Mucosa of rectum (tissue), 2 donors: ENCODE results near the gene MUC4.
A peak's percentile ranks its signal among the peaks of the same experiment; 100 is the strongest.

Source experiments
- H3K27ac ChIP-seq, 2 donors: one replicate each; pipeline ENCODE4 v1.7.0; 2013; ENCODE audit warnings: inconsistent platforms in 2 of 2, low read depth in 2 of 2, low read length in 2 of 2
- H3K27me3 ChIP-seq, 2 donors: one replicate each; pipeline ENCODE4 v1.7.0; 2013; ENCODE audit warnings: low read length in 2 of 2; ENCODE audit not compliant: control insufficient read depth in 2 of 2, insufficient read depth in 2 of 2
- H3K36me3 ChIP-seq, 2 donors: one replicate each; pipeline ENCODE4 v1.7.0; 2013; ENCODE audit warnings: low read length in 2 of 2; ENCODE audit not compliant: control insufficient read depth in 2 of 2, insufficient read depth in 2 of 2
- H3K4me1 ChIP-seq, 2 donors: one replicate each; pipeline ENCODE4 v1.7.0; 2013; ENCODE audit warnings: low read length in 2 of 2, mild to moderate bottlenecking in 1 of 2; ENCODE audit not compliant: control insufficient read depth in 2 of 2, insufficient read depth in 2 of 2
- H3K4me3 ChIP-seq, 2 donors: one replicate each; pipeline ENCODE4 v1.7.0; 2013; ENCODE audit warnings: low read length in 2 of 2
- H3K9ac ChIP-seq, 2 donors: one replicate each; pipeline ENCODE4 v1.7.0; 2013; ENCODE audit warnings: low read length in 2 of 2, low read depth in 1 of 2, mild to moderate bottlenecking in 1 of 2
- H3K9me3 ChIP-seq, 2 donors: one replicate each; pipeline ENCODE4 v1.7.0; 2013; ENCODE audit warnings: low read length in 2 of 2; ENCODE audit not compliant: control insufficient read depth in 2 of 2
- donor health status: healthy.
- donor health status: Normal muscosa, but diverticular disease.

Gene MUC4, protein sequence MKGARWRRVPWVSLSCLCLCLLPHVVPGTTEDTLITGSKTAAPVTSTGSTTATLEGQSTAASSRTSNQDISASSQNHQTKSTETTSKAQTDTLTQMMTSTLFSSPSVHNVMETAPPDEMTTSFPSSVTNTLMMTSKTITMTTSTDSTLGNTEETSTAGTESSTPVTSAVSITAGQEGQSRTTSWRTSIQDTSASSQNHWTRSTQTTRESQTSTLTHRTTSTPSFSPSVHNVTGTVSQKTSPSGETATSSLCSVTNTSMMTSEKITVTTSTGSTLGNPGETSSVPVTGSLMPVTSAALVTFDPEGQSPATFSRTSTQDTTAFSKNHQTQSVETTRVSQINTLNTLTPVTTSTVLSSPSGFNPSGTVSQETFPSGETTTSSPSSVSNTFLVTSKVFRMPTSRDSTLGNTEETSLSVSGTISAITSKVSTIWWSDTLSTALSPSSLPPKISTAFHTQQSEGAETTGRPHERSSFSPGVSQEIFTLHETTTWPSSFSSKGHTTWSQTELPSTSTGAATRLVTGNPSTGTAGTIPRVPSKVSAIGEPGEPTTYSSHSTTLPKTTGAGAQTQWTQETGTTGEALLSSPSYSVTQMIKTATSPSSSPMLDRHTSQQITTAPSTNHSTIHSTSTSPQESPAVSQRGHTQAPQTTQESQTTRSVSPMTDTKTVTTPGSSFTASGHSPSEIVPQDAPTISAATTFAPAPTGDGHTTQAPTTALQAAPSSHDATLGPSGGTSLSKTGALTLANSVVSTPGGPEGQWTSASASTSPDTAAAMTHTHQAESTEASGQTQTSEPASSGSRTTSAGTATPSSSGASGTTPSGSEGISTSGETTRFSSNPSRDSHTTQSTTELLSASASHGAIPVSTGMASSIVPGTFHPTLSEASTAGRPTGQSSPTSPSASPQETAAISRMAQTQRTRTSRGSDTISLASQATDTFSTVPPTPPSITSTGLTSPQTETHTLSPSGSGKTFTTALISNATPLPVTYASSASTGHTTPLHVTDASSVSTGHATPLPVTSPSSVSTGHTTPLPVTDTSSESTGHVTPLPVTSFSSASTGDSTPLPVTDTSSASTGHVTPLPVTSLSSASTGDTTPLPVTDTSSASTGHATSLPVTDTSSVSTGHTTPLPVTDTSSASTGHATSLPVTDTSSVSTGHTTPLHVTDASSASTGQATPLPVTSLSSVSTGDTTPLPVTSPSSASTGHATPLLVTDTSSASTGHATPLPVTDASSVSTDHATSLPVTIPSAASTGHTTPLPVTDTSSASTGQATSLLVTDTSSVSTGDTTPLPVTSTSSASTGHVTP (N-terminal part only)

DNA sequence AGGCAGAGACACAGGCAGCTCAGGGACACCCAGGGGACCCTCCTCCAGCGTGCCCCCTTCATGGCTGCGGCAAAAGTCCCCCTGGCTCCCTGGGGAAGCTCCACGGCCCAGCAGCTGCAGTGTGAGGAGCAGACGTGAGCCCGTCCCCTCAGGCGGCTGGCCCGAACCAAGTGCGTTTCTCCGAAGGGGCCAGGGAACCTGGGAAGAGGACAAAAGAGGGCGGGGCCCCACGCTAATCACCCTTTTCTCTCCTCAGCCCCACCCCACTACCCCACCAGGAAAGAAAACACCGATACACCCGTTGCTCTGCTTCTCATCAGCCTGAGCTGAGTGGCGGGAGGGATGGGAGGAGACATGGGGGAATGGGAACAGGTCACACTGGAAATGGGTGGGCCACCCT lies at the start of gene MUC4:
Gene MUC4 (minus strand): TSS at position 174 of the 400 bp plus-strand sequence. CDS start 112 bp downstream, at position 62.
- H3K9me3 ChIP-seq: no peaks in the 10 kb centered on the region
- H3K9ac ChIP-seq: peak within 1 kb of the TSS; percentile 87 to 98
- H3K27ac ChIP-seq: peak within 1 kb of the TSS; percentile 90 to 97
- H3K27me3 ChIP-seq: no peaks in the 10 kb centered on the region
- peak within 1 kb of the TSS; percentile 73 to 94 for H3K4me3 ChIP-seq
- H3K36me3 ChIP-seq: peaks cover 2 to 3% of the 10 kb centered on the region in 2 donors
- peaks cover 12 to 31% of the 10 kb centered on the region in 2 donors for H3K4me1 ChIP-seq

DNA sequence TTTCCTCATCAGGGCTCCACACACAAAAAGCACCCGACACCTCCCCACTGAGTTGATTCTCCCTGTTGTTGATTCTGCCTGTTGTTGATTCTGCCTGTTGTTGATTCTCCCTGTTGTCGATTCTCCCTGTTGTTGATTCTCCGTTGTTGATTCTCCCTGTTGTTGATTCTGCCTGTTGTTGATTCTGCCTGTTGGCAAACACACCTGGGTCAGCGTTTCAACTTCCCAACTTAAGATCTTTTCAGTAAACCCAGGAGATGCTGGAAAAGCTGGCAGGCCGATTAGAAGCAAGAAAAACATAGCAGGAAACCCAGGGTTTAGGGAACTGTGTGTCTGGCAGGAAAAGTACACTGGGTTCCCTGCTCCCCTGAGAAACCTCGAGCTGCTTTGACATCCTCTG lies 48.7 kb upstream of the MUC4 start:
- Histone ChIP-seq H3K36me3 (peaks cover 0 to 3% of the 10 kb centered on the region in 2 donors), H3K9ac (no peak overlapping the region), H3K4me1 (peaks cover 3 to 5% of the 10 kb centered on the region in 2 donors), H3K4me3 (no peak overlapping the region), H3K27me3 (no peaks in the 10 kb centered on the region), H3K9me3 (no peaks in the 10 kb centered on the region), H3K27ac (no peak overlapping the region)

DNA sequence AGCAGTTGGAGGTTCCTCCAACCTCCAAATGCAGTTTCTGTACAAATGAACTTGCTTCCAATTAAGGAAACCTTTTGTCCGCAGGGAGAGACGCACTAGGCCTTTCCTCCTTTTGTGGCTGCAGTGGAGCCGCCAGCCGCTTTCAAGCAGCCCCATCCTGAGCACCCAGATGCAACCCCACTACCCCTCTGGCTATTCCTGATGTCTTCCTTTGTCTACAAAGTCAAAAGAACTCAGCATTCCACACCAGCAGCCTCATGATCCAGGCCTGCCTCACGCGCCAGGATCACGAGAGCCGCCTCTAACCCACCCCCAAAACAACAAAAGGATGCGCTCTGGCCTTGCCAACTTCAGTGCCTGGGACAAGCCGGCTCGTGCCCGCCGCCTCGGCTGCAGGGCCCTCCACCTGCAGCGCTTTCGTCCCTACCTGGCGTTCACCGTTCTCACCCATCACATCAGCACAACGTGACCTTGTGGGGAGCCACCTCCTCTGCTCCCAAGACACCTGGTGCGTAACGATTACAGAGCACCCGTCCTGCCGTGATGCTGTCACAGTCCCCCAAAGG lies 48.2 kb upstream of the MUC4 start:
- Histone ChIP-seq H3K4me3 (peak overlapping the region in 1 of 2 donors; percentile 52), H3K27ac (no peak overlapping the region), H3K9ac (peak overlapping the region in 1 of 2 donors; percentile 18)

DNA sequence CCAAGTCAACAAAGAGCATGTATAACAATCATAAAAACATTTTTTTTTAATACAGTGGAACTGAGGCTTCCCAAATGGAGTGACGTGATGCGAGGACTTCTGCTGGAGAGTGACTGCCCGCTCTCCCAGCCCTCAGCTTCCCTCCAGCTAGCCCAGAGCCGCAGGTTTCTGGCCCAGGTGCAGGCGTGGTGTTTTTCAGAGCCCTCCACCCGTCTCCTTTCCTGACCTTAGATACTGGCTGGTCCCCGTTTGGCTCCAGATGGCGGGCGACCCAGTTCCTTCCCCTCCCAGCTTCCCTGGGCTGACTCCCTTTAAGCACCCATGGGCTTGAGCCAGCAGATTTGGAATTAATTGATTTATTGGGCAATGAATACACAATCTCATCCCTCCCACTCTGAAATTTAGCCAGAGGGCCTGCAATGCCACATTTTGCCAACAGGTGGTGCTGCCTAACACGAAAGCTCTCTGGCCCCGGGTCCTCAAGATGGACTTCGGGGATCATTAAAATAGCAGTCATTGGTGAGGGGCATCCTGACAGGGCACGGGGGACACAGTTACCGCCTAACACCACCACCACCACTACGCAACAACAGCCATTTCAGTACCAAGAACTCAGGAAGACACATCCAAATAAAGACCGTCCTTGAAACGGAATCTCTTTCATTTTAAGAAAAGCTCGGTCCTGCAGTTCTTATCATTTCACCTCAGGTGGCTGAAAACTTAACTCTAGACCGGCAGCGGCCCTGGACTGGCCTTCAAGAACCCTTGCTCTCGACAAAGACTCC lies 47.5 kb upstream of the MUC4 start:
- Histone ChIP-seq H3K4me1 (peaks cover 3 to 5% of the 10 kb centered on the region in 2 donors), H3K27me3 (no peaks in the 10 kb centered on the region), H3K9me3 (no peaks in the 10 kb centered on the region), H3K27ac (no peak overlapping the region), H3K36me3 (no peaks in the 10 kb centered on the region), H3K4me3 (peak overlapping the region in 1 of 2 donors; percentile 52), H3K9ac (peak overlapping the region in 1 of 2 donors; percentile 18)

More for the DNA sequence above, 48.2 kb upstream of the MUC4 start:
- peaks cover 3 to 5% of the 10 kb centered on the region in 2 donors for H3K4me1 ChIP-seq
- no peaks in the 10 kb centered on the region for H3K36me3 ChIP-seq
- no peaks in the 10 kb centered on the region for H3K27me3 ChIP-seq
- H3K9me3 ChIP-seq: no peaks in the 10 kb centered on the region

DNA sequence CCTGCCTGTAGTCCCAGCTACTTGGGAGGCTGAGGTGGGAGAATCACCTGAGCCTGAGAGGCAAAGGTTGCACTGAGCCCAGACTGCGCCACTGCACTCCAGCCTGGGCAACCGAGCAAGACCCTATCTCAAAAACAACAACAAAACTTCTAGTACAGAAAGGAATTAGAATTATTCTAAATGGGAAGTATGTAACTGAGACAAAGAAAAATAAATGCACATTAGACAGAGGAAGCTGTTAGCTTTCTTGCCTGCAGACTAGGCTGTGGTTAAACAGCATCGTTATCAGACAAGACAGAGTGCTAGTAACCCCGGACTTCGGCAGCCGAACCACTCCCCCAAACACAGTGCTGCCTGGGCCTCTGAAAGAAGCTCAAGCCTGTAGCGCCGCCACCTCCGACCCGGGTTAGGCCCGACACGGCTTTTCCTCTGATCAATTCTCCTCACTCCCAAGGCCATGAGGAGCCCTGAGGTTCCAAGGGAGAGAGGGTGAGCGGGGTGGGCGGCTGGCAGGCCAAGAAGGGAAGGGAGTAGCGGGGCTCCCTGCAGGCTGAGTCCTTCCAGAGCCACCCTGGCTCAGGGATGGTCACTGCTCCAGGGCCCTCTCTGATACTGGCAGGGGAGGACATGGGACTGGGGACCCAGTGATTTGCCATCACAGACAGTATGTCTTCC lies 44.8 kb upstream of the MUC4 start:
- Histone ChIP-seq H3K9ac (no peak overlapping the region), H3K36me3 (no peaks in the 10 kb centered on the region), H3K4me1 (peaks cover 0 to 5% of the 10 kb centered on the region in 2 donors), H3K27ac (no peak overlapping the region), H3K4me3 (no peak overlapping the region), H3K27me3 (no peaks in the 10 kb centered on the region), H3K9me3 (no peaks in the 10 kb centered on the region)

DNA sequence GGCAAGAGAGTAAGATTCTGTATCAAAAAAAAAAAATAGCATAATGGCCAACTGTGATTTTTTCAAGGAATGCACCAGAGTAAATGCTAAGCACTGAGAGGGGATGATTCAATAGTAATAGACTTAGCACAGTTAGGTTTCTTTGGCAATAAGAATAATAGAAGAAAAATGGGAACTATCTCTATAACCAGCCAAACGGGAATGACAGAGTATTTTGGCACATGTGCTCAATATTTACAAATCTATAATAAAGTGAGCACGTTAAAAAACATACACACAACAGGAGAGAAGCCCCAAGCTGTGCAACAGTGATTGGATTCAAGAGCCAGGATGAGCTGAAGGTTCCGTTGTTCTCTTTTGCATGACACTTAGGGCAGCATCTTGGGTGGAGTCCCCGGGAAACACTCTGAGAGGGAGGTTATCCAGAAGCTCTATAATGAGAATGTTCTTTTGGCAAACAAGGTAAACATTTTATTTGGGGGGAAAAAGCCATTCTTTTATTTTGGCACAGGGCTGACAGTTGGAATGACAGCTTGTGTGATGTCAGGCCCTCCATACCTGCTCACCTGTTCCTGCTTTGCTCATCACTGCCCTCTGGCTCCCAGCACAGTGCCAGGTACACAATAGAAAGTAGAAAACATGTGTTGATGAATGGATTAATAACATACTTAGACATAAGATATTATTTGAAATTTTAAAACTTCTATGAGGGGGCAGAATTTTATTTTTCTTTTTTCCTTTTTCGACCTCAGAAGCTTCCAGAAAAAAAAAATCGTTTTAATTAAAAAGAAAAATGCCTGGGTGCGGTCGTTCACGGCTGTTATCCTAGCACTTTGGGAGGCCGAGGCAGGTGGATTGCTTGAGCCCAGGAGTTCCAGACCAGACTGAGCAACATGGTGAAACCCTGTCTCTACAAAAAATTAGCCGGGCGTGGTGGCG lies 44.0 kb upstream of the MUC4 start:
- no peaks in the 10 kb centered on the region for H3K36me3 ChIP-seq
- no peaks in the 10 kb centered on the region for H3K9me3 ChIP-seq
- H3K4me1 ChIP-seq: peaks cover 0 to 5% of the 10 kb centered on the region in 2 donors
- no peak overlapping the region for H3K27ac ChIP-seq
- H3K27me3 ChIP-seq: no peaks in the 10 kb centered on the region
- H3K9ac ChIP-seq: no peak overlapping the region
- no peak overlapping the region for H3K4me3 ChIP-seq

DNA sequence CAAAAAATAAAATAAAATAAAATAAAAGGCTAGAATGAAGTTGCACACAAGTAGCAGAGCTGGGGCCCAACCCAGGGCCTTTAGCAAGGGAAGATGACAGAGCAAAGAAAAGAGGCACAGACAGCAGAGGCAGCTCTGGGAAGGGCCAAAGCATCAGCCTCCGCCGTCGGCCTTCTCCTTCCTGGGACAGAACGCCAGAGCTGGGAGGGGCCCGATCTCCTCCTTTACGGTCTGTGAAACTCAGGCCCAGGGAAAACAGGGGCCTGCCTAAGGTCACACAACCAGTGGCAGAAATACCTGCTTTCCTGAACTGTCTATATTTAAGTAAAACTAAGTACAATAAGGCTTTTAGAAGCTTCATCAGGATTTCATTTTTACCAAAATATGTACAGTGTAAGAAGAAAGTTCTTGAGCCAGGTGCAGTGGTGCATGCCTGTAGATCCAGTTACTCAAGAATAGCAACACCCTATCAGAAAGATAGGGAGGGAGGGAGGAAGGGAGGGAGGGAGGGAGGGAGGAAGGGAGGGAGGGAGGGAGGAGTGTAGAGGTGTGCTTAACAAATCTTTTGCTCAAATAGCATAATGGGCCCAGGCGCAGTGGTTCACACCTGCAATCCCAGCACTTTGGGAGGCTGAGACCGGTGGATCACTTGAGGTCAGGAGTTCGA lies 43.0 kb upstream of the MUC4 start:
- Histone ChIP-seq H3K9ac (no peak overlapping the region), H3K9me3 (no peaks in the 10 kb centered on the region), H3K36me3 (no peaks in the 10 kb centered on the region), H3K4me1 (peaks cover 0 to 5% of the 10 kb centered on the region in 2 donors), H3K27ac (no peak overlapping the region), H3K27me3 (no peaks in the 10 kb centered on the region), H3K4me3 (no peak overlapping the region)

DNA sequence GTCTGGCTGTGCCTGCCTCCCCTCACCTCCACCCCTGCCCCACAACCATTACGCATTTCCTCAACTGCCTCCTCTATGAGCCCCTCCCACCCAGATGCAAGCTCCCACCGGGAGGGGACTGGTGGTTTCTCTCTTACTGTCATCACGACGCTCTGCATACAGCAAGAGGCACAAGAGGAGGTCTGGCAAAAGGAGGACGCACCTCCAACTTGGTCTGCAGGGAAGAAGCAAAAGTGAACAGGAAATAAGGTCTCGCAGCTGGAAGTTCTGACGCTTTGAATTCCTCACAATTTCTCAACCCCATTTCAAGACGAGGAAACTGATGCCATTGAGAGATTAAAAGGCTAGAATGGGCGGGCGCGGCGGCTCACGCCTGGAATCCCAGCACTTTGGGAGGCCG lies 42.3 kb upstream of the MUC4 start:
- Histone ChIP-seq H3K9ac (no peak overlapping the region), H3K27ac (no peak overlapping the region), H3K27me3 (no peaks in the 10 kb centered on the region), H3K9me3 (no peaks in the 10 kb centered on the region), H3K36me3 (no peaks in the 10 kb centered on the region), H3K4me1 (peaks cover 3 to 6% of the 10 kb centered on the region in 2 donors), H3K4me3 (no peak overlapping the region)
